ENCODE results near the gene SLC22A12.
A peak's percentile ranks its signal among the peaks of the same experiment; 100 is the strongest.

The SLC22A12 gene

GRCh38 chr11:64563966-64564365 lies 27.1 kb upstream of the SLC22A12 start:
- DNase-seq: no peak

DNA sequence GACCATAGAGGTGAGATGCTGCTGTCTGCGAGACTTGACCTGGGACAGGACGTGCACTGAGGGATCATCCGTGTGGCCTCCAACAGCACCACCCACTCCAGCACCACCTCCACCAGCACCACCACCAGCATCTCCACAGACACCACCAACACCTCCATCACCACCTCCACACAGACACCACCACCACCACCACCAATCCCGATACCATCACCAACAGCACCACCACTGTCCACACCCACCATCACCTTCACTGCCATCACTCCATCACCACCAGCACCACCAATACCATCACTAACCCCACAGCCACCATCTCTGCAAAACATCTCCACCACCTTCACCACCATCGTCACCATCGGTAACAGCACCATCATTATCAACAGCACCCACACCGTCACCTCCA lies 26.6 kb upstream of the SLC22A12 start:
- no peak for DNase-seq

DNA sequence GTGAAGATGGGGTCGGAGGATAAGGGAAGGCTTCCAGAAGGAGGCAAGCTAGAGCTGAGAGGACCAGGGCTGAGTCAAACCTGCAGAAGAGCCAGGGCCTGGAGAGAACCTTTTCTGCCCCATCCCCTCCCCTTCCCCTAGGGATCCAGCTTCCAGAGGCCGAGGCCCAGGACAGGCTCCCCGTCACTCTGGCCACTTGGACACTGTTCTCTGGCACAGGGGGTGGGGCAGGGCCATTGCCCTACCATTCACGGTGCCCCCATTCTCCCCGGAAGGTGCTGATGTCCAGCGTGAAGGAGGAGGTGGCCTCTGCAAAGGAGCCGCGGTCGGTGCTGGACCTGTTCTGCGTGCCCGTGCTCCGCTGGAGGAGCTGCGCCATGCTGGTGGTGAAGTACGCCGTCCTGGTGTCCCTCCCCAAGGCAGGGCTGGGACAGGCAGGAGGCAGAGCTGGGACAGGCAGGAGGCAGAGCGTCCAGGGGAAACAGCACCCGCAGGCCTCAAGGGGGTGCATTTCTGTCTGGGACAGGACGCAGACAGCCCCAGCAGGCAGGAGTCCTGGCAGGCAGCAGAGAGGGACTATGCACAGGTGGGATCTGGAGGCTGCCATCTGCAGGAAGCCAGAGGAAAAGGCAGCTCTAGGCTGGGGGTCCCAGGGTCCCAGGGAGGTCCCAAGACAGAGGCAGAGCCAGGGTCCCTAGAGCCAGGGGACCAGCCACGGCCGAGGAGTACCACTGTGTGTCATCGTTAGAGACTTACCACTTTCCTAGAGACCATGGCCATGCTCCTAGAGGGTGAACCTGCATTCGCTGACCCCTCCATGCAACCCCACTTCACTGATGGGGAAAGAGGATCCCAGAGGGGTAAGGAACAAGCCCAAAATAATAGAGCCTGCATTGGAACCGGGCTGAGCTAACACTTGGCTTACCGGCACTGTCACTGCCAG lies 25.8 kb upstream of the SLC22A12 start:
- DNase-seq: no peak

DNA sequence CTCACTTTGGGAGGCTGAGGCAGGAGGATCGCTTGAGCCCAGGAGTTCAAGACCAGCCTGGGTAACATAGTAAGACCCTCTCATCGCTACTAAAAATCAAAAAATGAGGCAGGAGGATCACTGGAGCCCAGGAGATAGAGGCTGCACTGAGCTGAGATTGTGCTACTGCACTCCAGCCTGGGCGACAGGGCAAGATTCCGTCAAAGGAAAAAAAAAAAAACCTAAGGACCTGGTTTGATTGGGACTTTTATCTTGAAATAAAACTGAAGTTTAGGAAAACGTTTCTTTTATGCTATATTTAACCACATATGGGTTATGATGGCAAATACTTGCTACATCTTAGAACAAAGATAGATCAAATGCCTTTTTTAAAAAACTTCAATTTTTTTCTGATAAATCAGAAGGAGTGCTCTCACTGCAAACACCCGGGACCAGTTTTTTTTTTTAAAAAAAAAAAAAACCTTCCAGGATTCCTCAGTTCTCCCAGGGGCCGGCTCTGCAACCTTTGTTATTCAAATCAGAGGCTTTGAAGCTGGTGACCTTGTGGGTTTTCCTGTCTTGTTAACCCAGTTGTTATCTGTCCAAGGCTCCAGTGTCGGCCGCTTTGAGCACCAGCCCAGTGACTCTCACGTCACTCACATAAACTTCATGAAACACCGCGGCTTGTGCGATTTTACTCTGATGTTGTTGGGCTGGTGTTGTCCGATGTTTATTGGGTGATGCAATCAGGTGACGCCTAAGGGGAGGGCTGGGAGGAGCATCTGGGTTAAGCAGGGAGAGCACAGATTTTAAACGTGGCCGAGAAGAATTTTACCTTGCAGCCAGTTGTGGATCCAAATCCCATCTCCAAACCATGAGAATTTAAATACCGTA lies 24.7 kb upstream of the SLC22A12 start:
- DNase-seq: peak in 1 of 4 experiments; percentile 5

DNA sequence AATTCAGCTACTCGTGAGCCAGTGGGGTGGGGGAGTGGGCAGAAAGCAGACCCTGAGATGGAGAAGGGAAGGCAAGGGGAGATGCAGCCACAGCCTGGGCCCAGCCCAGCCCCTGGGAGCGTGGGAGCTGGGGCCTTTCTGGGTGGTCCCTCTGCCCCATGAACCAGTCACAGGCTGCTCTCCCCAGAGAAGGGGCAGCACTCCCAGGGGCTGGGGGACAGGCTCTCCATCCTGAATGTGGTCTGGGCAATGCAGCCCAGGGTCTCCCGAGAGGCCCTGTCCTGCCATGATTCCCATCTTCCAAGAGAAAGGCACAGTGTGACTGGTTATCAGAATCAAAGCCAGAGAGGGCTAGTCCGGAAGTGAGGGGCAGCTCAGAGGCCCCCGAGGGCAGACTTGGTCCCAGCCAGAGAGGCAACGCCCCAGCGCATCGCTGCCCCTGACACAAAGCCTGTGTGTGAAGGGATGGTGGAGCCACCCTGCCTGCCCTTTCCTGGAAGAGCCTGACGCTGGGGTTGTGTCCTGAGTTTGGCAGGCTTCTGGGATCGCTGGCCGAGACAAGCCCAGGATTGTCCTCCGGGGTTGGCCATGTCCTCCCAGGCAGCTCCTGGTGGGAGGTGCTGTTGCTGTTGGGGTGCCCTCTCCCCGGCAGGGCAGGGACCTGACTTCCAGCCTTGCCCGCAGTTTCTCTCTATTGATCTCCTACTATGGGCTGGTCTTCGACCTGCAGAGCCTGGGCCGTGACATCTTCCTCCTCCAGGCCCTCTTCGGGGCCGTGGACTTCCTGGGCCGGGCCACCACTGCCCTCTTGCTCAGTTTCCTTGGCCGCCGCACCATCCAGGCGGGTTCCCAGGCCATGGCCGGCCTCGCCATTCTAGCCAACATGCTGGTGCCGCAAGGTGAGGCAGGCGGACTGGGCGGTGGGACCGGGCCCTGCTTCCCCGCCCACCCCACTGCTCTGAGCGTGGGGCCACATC lies 23.8 kb upstream of the SLC22A12 start:
- no peak for DNase-seq

DNA sequence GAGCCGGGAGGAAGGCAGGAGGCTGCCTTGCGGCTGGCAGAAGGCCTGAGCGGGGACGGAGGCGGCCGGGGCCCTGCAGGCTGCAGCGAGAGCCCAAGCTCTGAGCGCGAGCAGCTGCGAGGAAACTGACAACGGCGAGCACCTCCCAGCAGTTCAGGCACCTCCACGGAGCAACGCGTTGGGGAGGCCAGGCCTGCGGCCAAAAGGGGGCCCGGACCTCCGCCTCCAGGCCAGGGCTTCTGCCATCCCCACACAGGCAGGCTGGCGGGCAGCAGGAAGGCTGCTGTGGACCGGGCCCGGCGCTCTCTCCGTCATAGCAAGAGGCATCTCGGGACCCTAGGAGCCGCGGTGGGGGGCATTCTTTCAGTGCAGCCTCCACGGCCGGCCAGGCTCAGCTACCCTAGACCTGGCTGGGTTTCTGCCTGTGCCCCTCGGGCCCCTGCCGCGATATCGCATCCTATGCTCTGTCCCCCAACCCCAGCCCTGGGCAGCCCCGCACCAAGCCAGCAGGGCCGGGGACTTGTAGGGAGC lies 22.9 kb upstream of the SLC22A12 start:
- DNase-seq: no peak

GRCh38 chr11:64568584-64569140 lies 22.4 kb upstream of the SLC22A12 start:
- no peak for DNase-seq

DNA sequence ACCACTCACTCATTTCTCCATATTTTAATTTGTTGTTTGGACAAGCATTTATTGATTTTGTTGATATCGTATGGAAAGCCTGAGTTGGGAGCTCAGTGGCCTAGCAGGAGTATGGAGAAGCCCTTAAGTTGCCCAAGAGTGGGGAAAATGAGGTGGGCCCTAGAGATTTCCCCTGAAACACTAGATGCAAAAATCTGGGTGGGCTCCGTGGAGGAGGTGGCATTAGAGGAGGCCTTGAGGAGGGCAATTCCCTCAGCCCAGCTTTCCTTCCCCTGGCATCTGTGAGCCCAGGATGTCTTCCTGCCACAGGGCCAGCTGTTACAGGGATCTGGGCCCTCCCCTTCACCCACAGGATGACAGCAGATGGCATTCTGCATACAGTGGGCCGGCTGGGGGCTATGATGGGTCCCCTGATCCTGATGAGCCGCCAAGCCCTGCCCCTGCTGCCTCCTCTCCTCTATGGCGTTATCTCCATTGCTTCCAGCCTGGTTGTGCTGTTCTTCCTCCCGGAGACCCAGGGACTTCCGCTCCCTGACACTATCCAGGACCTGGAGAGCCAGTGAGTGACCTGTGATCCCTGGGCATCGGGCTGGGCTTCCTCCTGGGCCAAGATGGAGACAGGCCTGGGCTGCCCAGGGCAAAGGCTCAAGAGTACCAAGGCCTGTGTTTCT lies 21.6 kb upstream of the SLC22A12 start:
- DNase-seq: no peak

DNA sequence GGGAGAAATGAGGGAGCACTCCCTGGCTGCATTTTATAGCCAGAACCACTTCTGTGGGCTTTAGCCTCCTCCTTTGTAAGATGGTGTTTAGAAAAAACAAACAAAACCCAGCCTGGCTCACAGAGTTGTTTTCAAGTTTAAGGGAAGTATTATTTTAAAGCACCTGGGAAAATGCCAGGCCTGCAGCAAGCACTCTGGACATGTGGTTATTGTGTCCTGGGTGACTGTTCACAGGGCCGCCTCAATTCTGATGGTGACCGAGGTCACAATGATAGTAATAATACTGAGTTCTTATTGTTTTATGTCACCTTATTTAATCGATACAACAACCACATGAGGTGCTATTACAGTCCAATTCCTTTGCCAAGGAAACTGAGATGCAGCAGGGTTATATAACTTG lies 20.7 kb upstream of the SLC22A12 start:
- no peak for DNase-seq

- DNase-seq: no peak
Observed at GRCh38 chr11:64571050-64571409, 20.0 kb upstream of the SLC22A12 start.

- DNase-seq: no peak
Observed at GRCh38 chr11:64571410-64572091, 19.5 kb upstream of the SLC22A12 start.

DNA sequence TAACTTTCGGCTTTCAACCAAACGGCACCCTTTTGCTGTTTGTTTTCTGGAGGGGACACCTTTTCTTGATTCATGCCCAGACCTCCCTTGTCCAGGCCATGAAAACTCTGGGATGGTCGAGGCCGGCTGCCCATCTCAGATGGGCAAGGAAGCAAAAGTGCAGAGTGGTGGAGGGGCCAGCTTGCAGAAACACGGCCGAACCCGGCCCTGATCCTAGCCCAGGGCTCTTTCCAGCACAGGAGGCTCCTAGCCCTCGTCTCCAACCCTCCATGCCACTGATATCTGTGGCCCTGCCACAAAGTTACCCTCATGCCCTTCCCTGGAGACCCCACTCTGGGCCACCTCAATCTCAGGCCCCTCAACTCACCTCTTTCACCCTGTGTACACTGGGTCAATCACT lies 18.9 kb upstream of the SLC22A12 start:
- DNase-seq: no peak

DNA sequence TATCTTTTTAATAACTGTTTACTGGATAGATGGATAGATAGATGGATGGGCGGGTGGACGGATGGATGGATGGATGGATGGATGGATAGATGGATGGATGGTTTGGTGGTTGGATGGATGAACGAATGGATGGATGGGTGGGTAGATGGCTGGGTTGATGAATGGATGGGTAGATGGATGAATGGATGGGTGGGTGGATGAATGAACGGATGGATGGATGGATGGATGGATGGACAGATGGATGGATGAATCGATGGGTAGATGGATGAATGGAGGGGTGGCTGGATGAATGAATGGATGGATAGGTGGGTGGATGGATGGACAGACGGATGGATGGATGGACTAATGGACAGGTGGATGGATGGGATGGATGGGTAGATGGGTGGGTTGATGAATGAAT lies 13.8 kb upstream of the SLC22A12 start:
- no peak for DNase-seq

DNA sequence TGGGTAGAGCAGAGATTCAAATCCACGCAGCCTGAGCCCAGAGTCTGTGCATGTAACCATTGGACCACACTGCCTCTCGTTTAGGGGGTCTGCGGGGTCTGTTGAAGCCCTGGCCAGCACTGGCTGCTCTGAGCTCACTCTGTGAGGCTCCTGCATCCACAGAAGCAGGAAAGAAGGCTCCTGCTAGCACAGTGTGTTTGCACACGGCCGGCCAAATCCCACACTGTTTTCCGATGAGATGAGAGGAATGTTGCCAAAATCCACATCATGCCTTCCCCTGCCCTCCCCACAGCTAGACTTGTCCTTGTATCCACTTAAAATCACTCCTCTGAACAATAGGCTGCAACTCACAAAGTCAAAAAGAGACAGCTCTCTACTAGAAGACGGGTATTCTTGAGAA lies 10.6 kb upstream of the SLC22A12 start:
- DNase-seq: no peak

DNA sequence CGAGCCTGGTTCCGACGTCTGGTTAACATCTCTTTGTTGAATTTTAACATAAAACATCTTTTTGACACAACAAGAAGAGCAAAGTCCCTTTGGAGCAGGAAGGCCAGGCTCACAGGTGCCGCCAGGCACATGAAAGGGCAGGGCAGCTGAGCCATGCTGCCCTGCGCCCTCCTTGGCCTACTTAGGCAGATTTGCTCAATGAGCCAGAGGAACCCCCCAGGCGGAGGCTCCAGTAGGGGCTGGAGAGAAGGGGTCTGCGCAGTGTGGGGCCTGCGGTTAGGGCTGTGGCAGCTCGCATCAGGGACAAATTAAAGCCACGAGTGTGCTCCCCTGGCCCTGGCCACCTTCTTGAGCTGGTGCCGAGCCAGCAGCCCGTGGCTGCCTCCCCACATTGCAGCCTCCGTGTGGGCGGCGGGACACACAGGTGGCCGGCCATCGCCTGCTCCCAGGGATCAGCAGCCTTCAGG lies 9.9 kb upstream of the SLC22A12 start:
- DNase-seq: no peak

DNA sequence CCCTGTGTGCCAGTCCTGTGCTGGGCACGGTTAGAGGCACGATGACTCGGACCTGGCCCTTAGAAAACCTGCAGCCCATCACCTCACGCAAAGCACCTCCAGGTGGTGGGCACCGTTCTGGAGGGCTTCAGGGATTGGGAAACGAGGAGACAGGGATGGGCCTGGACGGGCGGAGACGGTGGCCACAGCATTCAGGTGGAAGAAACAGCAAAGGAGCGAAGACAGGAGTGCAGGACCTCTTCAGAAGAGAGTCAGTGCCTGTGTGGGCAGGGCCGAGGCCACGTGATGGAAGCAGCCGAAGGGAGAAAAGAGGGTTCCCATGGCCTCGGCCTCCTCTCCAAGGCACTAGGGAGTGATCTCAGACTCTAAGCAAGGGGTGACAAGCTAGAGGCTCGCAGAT lies 8.1 kb upstream of the SLC22A12 start:
- no peak for DNase-seq

DNA sequence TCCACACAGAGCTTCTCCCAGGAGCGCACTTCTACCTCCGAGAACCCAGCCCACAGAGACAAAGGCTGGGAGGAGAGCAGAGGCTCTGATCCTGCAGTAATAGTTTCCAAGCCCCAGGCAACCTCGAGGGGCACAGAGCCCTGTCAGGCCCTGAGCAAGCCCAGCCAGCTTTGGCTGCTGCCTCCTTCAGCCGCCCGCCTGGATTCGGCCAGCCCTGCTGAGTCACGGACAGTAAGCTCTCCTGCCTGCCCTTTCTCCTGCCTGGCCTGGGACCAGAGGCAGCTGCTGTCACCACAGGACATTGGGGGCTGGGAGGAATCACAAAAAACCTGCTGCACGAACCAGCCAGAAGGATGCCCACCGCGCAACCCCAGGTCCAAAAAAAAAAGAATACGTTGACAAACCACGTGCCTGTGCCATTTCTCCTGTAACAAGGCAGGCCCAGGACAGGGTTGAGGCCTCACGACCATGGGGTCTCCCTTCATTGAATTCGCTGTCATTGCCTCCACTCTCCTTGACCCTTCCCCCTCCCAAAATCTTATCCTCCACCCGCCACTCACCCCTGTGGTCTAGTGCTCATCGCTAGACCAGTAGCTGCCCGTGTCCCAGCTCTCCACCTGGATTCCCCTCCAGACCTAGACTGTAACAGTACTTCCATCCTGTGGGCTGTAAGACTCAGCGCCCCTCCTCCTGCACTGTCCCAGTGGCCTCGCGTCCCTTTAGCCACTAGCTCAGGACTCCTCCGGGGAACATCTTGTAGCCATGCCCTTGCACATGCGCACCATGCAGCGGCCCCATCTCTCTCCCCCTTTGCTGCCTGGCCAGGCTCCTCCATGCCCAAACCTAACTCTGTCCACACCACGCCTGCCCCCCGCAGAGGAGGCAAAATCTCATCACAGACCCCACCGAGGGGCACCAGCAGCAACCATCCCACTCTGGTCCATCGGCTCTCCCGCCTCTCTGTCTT lies 7.4 kb upstream of the SLC22A12 start:
- no peak for DNase-seq

DNA sequence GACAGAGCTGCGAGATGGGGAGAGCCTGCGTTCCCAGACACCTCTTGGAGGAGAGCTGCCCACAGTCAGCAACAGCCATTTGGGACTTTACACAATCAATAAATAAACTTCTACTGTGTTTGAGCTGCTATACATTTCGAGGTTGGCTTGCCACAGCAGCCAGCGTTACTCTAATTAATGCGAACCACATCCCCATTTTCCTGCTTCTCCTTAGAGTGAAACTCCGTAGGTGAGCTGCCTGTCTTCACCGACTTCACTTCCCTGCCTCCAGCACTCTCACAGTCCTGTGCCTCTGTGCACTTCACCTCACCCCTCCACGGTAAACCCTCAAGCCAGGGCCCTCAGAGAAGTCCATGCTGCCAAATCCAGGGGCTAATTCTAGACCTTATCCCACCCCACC lies 5.9 kb upstream of the SLC22A12 start:
- no peak for DNase-seq

DNA sequence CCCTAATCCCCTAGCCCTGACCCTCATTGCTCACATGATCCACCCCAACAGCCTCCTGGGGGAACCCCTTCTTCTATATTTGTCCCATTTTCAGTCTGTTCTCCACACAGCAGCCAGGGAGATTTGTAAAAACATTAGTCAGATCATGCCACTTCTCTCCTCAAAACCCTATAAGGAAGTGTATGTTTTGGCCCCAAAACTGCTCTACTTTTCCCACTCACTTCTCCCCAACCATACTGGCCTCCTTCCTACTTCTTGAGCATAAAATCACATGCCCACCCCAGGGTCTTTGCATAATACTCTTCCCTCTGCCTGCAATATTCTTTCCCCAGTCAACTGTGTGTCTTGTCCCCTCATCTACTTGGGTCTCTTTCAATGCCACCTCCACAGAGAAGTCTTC lies 4.7 kb upstream of the SLC22A12 start:
- DNase-seq: no peak

GRCh38 chr11:64588701-64589100 lies 2.3 kb upstream of the SLC22A12 start:
- no peak for DNase-seq
